Measurements from ENCODE around the gene DYRK2.
A peak's percentile ranks its signal among the peaks of the same experiment; 100 is the strongest.

DYRK2 gene

DNA sequence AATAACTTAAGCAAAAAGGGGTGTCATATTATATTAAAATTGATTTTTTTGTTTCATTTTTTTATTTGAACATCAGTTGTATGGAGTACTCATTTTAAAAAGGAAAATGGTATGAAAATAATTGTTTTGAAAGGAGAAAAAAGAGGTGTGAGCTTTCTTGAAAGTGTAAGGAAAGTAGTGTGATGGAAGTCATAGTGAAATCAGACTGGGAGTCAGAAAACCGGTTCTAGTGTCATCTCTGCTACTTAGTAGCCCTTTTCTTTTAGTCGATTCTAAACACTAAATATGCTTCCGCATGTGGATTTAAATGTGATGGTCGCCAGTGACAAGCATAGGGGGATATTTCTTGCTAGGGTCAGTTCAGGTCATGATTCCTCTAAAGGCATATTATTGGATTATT lies 1.8 kb upstream of the DYRK2 start:
- DNase-seq (ENCODE audit: low spot score), result no peak

DNA sequence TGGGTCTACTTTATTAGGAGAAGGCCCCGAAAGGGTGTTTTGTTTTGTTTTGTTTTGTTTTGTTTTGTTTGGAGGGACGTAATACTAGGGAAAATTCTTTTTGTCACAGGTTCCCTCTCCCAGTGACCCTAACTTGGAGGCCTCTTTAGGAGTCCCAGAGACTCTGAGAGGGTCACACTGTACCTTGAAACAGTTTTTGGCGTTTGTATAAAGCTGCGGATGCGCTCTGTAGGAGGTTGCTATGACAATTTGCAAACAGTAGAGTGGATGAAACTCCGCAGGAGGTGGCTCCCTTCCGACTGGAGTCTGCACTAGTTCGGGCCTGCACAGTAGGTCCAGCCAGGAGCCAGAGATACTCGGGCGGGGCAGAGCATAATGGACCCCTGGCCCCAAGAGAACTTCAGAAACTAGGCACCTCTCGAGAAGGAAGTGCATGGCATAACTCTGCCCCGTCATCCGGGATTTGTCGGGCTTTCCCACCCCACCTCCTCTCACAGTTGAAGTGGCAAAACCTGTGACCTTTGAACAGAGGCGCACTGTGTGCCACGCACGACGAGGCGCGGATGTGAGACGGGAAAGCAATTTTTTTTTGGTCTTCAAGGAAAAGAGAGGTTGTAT lies 1.3 kb upstream of the DYRK2 start:
- no peak for DNase-seq (ENCODE audit: low spot score)

DNA sequence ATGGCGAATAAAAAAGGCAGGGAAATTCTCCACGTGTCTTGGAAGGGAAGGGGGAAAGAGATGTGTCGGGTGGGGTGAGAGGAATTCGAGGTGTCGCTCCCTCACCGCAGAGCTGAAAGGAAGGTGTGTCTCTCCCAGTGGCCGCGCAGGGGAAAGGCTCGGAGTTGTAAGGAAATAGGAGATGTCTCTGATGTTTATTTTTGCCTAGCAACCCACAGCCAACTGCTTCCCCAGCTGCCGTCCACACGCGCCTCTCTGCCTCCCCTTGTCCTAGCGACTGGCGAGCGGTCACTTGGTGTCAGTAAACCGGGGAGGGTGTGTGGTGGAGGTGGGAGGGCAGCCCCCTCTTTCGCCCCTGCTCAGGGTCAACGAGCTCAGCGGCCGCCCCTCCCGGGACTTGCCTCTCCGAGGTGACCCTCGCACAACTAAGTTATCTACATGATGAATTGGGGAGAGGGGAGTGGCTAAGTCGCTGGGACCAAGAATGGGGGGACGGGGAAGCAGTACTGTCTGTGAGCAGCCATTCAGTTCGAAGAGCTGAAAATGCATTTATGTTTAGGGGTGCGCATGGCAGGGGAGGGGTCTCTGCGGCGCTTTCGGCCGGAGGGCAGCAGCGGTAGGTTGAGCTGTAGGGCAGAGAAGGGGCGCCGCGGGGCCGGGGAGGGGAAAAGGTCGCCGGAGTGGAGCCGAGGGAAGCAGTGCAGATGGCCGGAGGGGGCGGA lies 585 bp upstream of the DYRK2 start:
- peak; percentile 36 for DNase-seq (ENCODE audit: low spot score)

DNA sequence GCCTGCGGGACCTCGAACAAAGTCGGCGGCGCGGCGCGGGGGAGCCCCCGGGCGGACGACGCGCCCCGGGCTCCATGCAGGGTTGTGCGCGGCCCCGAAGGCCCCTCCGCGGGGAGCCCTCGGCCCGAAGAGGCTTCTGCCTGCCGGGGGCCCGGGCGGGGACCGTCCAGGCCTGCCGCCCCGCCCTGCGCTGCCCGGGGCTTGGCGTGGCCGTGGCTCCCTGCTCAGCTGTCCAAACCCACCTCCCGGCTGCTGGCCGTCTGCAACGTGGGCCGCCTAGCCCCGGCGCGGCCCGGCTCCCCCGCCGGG lies 670 bp downstream of the DYRK2 start:
- DNase-seq (ENCODE audit: low spot score), result no peak

DNA sequence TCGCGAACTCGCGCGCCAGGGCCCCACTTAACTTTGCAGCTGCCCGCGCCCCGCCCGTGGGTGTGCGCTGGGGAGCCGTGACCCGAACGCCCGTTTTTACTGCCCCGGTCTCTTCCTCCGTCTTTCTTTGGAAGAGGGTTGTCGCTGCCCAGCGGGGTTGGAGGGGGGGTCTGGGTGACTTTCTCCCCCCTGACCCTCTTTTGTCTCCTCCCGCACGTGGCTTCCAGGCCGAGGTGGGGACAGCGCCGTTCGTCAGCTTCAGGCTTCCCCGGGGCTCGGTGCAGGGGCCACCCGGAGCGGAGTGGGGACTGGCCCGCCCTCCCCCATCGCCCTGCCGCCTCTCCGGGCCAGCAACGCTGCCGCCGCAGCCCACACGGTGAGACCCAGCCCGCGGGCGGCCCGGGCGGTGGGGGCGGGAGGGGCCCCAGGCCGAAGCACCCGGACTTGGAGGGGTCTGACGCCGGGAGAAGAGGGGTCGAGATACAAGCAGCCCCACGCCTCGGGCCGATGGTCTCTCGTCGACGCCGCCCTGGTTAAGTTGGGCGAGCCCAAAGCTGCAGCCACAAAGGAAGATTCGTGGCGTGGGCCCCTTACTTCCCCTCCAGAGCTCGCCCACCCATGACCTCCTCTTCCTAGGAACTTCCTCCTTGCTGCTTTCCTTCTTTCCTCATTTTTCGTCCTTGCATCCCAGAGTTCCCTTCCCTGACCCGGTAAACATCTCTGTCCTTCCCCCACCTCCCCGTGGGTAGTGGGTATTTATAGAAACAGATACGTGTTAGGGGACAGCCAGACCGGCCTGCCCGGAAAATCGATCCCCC lies 1.2 kb downstream of the DYRK2 start:
- peak; percentile 15 for DNase-seq (ENCODE audit: low spot score)

DNA sequence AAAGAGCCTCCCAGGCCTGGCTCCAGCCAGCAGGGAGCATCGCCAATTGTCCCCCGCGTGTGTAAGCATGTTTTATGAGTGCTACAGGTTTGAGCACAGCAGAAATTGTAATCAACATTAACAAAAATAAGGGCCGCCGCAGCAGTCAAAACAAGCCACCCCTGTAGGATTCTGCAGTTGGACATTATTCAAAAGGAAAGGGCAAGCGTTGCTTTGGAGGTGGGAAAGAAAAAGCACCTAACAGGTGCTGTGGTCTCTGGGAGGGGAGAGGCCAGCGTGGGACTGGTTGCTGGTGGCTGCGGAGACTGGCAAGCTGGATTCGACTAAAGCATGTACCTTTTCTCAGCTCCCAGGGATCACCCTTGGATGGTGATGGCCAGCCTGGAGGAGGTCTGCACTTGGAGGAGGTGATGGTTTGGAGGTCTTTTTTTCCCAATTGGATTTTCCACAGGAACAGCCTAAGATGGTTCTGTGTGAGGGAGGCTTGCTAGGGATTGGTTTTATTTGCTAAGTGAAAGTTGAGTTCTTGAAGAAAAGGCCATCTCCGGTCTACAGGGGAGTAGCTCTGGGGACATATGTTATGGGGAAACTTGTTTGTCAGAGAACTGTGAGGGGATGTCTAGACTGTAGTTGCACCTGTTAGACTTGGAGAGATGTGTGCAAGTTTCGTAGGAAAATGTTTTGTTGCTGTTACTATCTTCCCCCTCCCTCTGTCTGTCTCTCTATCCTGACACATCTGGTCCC lies 2.0 kb downstream of the DYRK2 start:
- DNase-seq (ENCODE audit: low spot score), result no peak

DNA sequence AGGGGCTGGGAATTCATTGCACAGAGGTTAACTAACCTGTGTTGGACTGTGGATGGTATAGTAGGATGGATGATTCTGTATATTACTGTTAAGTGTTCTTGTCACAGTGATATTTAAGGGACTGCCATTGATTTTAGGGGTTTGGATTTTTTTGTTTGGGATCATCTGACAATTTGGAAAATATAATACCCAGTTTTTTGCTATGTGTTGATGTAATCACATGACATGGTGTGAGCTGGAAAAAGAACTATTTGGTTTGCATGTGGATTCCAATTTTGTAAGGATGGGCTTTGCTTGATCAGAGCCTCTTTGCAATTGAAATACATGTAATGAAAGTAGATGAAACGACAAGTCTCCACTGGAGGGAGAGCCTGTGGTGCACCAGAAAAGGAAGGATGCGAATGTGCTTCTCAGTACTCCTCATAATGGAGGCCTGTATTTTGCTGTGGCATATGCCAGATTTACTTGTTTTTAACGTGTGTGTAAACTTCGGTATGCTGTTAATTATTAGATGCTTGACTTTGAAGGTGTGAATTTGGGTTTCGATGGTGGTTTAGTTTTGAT lies 2.7 kb downstream of the DYRK2 start:
- DNase-seq (ENCODE audit: low spot score), result peak; percentile 47

DNA sequence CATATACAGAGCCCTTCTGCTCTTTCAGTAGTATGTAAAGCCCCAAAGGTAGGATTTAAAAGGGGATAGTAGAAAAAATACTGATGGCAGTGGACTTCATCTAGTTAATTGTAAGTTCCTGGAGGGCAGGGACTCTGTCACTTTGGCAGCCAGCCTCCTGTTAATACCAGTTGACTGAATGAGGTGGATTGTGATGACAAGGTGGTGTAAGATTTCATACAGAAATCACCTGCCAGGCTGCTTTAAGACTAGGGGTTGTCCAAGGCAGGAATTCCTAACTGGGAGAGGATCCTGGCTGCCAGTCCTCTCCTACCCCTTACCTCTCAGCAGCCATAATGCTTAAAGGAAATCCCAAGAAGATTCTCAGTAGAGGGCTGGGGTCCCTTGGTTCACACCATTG lies 7.3 kb downstream of the DYRK2 start:
- DNase-seq (ENCODE audit: low spot score), result no peak

DNA sequence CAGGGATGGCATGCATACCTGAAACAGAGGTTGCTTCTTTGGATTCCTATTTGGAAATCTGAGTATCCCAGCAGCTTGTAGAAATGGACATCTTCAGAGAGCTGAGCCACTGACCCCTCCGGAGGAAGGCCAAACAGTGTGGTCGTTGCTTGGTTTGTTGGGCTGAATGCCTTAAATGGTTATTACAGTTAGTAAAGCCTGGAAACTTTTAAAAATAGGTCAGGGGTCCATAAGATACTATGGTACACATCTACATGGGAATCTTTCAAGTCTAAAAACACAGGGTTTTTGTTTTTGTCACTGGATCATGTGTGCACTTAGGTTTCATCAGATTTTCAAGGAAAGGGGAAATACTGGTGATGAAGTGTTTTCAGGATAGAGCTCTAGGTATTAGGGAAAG lies 7.7 kb downstream of the DYRK2 start:
- no peak for DNase-seq (ENCODE audit: low spot score)

DNA sequence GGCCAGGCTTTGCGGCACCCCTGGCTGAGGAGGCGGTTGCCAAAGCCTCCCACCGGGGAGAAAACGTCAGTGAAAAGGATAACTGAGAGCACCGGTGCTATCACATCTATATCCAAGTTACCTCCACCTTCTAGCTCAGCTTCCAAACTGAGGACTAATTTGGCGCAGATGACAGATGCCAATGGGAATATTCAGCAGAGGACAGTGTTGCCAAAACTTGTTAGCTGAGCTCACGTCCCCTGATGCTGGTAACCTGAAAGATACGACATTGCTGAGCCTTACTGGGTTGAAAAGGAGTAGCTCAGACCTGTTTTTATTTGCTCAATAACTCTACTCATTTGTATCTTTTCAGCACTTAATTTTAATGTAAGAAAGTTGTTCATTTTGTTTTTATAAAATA lies 9.9 kb downstream of the DYRK2 start:
- DNase-seq (ENCODE audit: low spot score), result no peak

DNA sequence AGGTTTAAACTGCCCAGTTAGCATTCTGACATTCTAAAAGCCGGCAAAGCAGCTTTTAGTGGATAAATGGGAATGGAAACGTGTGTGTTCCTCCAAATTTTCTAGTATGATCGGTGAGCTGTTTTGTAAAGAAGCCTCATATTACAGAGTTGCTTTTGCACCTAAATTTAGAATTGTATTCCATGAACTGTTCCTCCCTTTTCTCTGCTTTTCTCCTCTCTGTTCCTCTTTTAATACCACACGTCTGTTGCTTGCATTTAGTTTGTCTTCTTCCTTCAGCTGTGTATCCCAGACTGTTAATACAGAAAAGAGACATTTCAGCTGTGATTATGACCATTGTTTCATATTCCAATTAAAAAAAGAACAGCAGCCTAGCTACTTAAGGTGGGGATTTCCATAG lies 10.7 kb downstream of the DYRK2 start:
- no peak for DNase-seq (ENCODE audit: low spot score)

DNA sequence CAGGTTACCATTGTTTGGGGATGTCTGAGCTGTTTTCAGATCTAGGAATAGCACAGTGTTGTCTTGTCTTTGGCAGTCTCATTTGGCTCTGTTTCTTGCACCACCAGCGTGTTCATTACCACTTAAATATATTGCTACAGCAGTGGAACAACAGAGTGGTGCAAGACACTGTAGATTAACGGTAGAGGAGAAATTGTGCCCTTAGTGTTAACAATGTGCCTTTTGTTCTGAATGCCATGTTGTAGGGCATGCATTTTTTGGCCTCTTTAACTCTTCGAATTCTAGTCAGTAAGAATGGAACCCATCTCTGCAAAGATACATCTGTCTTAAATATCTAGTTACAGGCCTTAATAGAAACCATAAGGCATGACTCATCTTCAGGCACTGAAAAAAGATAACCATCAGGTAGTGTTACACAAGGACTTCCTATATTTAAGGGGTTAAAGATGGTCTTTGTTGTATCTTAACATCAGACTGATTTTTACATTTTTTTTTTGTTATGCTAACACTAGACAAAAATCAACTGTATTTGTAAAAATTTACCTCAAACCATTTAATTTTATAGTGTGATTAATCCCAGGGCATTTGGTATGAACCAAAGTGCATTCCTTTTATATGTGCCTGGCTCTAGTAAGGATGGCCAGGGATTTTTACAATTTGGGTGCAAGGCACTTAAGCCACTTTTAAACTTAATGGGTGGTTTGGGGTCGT lies 12.9 kb downstream of the DYRK2 start:
- no peak for DNase-seq (ENCODE audit: low spot score)

DNA sequence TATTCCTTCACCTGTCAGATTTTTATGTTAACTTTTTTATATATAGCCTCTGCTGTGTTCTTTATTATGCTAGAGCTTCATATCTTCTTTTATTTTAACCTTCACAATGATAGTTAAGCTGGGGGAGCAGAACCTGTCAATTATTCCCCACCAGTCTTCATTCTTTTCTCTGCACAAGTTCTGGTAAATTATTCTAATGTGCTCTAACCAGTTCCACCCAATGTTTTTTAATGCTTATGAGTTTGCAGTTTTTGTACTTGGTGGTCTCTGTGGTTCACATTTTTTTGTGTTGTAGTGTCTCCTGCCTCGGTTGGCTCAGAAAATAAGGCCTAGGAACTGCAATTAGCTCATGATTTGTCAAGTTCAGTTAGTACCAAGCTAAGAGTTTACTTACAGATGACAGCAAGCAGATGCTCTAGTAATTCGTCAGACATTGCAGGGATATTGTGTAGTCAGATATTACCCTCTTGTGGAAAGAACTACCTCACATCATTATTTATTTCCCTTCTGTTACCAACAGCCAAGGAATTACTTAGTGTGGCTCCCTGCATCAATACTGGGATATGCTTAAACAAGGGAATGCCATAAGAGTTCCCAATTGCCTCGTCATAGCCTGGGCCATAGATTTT lies 14.5 kb downstream of the DYRK2 start:
- no peak for DNase-seq (ENCODE audit: low spot score)

DNA sequence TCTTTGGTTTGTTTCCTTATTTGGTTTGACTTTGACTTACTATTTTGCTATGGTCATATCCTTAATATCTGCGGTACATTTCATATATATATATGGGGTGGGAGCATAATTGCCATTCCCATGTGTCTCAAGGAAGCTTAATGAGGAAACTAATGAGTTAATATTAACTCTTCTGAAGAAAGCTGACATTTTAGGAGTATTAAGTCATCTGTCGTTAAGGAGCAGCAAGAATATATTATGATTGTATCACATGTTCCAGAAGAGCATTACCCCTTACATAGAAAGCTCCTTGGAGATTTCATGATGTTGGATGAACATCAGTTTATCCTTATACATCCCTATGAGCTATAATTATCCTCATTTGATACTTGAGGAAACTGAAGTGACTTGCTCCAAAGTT lies 15.6 kb downstream of the DYRK2 start:
- DNase-seq (ENCODE audit: low spot score), result no peak

DNA sequence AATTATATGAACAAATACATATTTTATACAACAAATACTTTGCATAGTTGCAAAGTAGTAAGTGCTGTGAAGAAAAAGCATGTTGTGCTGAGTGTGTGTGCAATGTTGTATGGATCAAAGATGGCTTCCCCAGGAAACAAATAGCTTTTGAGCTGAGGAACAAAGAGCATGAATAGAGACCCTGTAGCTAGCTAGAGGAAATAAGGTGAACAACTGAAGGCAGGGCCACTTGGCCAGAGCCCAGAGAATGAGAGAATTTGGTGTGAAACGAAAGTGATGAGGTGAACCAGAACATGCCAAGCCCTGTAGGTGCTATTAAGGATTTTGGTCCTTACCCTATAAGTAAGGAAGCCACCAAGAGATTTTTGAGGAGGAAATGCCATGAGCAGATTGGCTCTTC lies 17.1 kb downstream of the DYRK2 start:
- DNase-seq (ENCODE audit: low spot score), result no peak

DNA sequence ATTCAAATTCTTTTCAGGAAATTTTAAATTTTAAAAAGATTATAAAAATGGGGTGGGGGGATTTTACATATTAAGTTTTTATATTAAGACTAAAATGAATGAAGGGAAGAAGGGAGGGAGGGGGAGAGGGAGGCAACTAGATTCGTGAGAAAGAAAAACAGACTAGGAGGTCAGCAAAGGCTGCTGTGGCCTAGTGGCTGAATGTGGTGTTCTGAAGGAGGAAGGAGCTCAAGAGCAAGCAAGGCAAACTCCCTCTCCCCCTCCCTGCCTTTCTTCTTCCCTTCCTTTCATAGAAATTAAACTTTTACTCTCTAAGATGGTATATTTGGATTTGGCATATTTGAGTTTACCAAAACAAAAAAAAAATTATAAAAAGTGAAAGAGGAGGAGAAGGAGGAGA lies 18.1 kb downstream of the DYRK2 start:
- no peak for DNase-seq (ENCODE audit: low spot score)

DNA sequence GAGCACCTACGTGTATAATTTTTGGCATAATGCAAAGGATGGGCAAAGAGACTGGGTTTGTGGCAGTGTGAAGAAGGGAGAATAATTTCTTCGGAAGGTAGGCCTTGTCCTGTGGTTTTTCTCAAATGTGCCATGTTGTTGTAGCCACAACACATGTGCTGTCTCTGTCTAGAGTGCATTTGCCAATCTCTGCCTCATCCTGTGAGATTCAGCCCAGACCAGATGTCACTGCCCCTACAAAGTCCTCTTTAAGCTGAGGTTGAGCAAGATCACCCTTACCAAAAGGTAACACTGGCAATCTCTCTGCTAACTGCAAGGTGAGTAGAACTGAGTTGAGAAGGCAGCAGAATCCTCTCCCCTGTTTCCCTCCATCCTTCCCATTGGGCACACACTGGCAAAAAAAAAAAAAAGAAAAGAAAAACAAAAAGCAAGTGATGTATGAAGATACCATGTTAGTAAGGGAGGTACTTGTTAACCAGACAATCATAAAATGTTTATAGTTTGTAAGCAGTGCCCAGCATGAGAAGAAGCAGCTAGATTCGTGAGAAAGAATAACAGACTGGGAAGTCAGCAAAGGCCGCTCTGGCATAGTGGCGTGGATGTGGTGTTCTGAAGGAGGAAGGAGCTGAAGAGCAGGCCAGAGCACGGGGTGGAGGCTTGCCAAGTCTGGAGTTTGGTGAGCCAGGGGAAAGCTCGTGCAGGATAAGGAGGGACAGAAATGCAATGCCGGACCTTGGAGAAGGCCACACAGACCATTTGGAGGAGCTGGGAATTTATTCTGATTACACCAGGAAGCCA lies 18.9 kb downstream of the DYRK2 start:
- no peak for DNase-seq (ENCODE audit: low spot score)

DNA sequence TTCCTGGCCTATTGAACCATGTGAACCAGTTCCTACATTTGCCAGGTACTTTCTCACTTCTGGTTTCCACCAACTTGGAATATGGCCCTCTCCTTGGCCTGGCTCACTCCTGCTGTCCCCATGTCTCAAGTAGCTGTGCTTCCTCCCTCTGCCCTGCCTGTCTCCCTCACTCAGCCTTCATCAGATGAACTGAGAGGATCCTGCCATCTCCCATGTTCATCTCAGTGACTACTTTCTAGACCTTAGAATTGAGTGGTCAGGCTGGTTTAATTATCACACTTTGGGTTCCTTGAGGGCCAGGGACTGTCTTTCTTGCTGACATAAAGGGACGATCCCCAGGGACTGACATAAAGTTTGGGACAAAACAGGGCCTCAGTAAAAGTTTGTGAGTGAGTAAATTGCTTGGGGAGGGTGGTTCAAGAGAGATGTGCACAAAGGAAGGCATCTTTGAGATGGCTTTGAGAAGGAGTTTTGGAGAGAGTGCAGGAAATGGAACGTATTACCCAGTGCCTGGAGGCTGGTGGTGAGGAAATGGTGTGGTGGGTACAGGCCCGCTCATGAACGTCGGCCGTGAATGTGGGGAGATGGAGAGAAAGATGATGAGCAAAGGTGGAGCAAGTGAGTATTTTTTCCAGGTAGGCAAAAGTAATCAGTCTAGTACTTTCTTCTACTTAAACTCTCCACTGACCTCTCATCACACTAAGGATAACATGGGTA lies 20.8 kb downstream of the DYRK2 start:
- no peak for DNase-seq (ENCODE audit: low spot score)

DNA sequence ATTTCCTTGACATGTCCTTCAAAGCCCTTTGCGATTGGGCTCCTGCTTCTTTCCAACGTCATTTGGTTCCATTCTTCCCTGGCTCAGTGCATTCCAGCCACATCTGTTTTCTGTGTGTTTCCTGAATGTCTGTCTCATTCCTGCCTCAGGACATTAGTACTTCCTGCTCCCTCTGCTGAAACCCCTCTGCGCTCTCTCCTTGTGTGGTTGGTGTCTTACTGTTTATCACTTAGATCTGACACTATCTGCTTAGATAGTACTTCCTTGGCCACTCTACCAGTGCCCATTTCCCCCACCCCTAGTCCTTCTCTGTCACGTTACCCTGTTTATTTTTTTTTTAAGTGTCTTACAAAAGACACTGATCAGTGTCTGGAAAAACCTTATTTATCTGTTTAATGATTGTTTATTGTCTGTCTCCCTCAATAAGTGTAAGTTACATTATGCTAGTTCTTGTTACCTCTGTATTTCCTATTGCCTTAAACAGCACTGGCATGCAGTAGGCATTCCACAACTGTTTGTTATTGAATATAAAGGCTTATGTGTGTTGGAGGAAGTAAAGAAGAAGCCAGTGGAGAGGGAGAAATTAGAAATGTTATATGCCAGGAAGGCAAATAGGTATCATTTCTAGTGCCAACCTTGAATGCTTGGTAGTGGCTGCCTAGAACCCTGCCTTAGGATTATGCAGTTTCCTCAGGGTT lies 21.5 kb downstream of the DYRK2 start:
- DNase-seq (ENCODE audit: low spot score), result no peak

Data from CD4-positive, alpha-beta T cell treated with Interleukin-15 for 4 hours (primary cell).